K562 (cell line): Measurements from ENCODE around the gene FAIM.

Experiments used
- POLR2G ChIP-seq: fragments of 200-400 bp; formaldehyde crosslinking; IDR thresholded peaks from 2 replicates; pipeline ENCODE4 v1.6.1; 2017; ENCODE audit warnings: low read depth, mild to moderate bottlenecking, antibody characterized with exemption, low read length, moderate library complexity
- ZNF282 ChIP-seq: sonication (generic); formaldehyde crosslinking; IDR thresholded peaks from 2 replicates; pipeline ENCODE4 v1.8.1; 2023; ENCODE audit warnings: missing genetic modification reagents

GRCh38 chr3:138673641-138674530, 65.3 kb downstream of the FAIM start:
- TF ChIP-seq POLR2G (no peak), ZNF282 (CRISPR knock-in tag) (no peak)
